PFSK-1 (cell line): Measurements from ENCODE around the gene YWHAG.

Source experiments
- SIN3A ChIP-seq: IDR thresholded peaks from 2 replicates; pipeline ENCODE4 v1.6.1; 2012; ENCODE audit warnings: mild to moderate bottlenecking, low read length, moderate library complexity, borderline replicate concordance; ENCODE audit not compliant: insufficient read depth
- TAF1 ChIP-seq: IDR thresholded peaks from 2 replicates; pipeline ENCODE4 v1.6.1; 2012; ENCODE audit warnings: low read length, control low read depth, borderline replicate concordance; ENCODE audit not compliant: insufficient read depth

DNA sequence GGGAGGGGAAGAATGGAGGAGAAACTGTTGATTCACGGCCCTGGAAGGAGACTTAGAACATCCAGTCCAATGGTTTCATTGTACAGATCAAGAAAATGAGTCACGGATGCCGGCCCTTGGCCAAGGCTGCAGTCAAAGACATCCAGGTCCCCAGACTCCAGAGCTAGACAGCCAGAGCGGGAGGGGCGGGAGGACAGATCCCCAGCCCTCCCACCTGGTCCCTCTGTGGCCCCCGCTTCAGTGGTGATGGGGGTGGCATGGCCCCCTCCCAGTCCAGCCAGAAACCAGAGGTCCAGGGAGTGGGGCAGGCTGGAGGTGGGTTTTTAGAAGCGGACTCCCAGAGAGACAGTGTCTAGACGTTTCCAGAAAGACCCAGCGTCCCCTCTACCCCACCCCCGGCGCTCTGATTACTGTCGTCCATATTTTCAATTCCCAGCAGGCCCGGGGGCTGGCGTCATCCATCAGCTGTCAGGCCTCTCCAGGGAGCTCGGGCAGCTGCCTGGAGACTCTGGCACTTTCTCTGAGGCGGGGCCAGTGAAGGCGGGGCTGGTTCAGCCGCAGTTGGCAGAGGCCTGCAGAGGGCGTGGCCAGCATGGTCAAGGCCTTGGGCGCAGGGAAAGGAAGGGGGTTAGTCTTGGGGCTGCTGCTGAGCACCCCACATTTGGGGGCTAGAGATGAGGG is 64.3 kb downstream of the YWHAG start:
- TF ChIP-seq TAF1 (no peak), SIN3A (no peak)
